Choroid plexus epithelial cell (primary cell): ENCODE results near the gene LCE5A.
A peak's percentile ranks its signal among the peaks of the same experiment; 100 is the strongest.
"Not testable (repeated sequence)": the region's sequence is repeated elsewhere in the genome, so short reads cannot be mapped to it uniquely, and the experiment has no call there.

Source experiments
- DNase-seq: peaks from one replicate; pipeline ENCODE4 v3.0.0-alpha.2; 2010; ENCODE audit warnings: low read depth
- H3K4me3 ChIP-seq: 2 replicates; pipeline ENCODE4 v1.5.1; 2011; ENCODE audit warnings: low read depth, mild to moderate bottlenecking, control low read depth, low read length, moderate library complexity
- TF ChIP-seq, protein P1 (sequence below): conservative IDR thresholded peaks from 2 replicates; pipeline ENCODE4 v1.5.1; 2011; ENCODE audit warnings: low read depth, mild to moderate bottlenecking, control low read depth, inconsistent platforms, low read length, moderate library complexity

LCE5A gene

DNA sequence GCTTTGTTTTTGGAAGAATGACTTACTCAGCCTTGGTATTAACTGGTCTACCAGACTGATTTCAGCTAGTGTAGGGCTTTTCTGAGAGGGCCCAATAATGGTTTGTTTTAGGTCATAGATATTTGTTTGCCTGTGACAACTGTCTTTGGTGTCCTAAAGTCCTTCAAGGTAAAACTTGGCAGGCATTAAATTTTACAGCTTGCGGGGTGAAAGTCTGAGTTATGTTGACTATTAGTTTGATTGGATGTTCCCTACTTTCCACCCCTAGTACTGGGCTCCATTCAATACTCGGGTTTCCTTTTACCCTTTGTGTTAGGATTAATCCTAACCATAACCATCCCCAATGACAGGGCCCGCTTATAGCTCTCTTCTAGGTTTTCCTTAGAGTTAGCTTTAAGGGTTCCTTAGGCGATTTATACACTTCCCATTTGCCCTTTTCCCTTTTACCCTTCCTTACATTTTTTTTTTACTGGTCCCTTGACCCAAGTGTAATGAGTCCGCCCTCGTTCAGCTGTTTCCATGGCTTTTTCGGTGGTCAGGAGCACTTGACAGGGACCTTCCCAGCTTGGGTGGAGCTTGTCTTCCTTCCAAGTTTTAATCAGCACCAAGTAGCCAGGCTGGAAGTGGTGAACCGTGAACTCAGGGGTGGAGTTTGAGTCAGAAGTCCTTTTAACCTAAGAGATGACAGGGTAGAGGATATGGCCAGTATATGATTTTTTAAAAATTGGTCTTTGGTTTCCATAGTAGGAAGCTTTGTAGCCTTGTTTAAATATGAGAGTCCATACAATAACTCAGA is 28.5 kb upstream of the LCE5A start:
- TF ChIP-seq, protein P1, sequence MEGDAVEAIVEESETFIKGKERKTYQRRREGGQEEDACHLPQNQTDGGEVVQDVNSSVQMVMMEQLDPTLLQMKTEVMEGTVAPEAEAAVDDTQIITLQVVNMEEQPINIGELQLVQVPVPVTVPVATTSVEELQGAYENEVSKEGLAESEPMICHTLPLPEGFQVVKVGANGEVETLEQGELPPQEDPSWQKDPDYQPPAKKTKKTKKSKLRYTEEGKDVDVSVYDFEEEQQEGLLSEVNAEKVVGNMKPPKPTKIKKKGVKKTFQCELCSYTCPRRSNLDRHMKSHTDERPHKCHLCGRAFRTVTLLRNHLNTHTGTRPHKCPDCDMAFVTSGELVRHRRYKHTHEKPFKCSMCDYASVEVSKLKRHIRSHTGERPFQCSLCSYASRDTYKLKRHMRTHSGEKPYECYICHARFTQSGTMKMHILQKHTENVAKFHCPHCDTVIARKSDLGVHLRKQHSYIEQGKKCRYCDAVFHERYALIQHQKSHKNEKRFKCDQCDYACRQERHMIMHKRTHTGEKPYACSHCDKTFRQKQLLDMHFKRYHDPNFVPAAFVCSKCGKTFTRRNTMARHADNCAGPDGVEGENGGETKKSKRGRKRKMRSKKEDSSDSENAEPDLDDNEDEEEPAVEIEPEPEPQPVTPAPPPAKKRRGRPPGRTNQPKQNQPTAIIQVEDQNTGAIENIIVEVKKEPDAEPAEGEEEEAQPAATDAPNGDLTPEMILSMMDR: no peak
- no peak overlapping the region for H3K4me3 ChIP-seq
- no peak for DNase-seq

DNA sequence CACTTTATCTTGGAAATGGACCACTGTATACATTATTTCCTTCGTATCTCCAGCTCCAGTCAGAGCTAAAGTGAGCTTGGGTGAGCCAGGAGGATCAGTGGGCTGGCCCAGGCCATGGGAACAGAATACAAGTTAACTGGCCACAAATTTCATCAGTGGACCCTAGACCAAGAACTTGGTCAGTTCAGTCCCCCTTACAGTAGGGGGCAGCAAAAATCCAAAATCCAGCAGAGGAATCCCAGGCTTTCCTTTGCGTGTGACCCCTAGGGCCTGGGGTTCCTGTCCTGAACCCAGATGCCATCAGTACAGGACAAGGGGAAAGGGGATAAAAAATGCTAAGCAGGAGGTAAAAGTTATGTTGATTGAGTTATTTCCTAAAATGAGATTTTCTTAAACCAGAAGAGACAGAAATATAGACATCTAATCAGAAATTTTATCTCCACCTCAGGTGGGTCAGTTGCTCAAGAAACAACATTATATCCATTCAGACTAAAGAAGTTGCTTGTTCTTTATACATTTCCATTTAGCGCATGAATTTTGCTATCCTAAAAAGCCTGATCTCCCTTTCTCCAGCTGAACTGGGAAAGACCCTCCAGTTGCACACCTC is 24.1 kb upstream of the LCE5A start:
- TF ChIP-seq, protein P1: peak; percentile 36
- DNase-seq: no peak
- no peak overlapping the region for H3K4me3 ChIP-seq

DNA sequence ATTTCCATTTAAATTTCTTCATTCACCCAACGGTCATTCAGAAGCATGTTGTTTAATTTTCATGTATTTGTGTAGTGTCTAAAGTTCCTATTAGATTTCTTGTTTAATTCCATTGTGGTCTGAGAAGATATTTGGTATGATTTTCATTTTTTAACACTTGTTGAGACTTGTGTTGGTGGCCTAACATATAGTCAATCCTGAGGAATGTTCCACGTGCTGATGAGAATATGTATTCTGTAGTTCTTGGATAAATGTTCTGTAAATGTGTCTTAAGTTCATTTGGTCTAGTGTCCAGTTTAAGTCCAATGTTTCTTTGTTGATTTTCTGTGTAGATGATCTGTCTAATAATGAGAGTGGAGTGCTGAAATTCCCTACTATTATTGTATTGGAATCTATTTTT is 22.7 kb upstream of the LCE5A start:
- no peak overlapping the region for H3K4me3 ChIP-seq
- DNase-seq: peak; percentile 1
- TF ChIP-seq, protein P1: no peak

DNA sequence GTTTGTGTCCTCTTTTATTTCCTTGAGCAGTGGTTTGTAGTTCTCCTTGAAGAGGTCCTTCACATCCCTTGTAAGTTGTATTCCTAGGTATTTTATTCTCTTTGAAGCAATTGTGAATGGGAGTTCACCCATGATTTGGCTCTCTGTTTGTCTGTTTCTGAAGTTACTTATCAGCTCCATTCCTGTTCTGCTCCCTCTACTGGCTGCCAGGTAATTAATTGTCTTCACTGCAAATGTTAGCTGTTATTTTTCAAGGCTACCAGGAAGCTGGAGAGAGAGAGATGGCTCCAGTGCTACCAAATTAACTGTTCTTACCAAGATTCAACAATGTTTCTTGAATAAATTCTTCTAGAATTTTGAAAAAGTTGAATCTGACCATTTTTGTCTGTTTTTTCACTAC is 19.1 kb upstream of the LCE5A start:
- H3K4me3 ChIP-seq: not testable (repeated sequence)
- peak; percentile 3 for DNase-seq
- TF ChIP-seq, protein P1: peak; percentile 8

DNA sequence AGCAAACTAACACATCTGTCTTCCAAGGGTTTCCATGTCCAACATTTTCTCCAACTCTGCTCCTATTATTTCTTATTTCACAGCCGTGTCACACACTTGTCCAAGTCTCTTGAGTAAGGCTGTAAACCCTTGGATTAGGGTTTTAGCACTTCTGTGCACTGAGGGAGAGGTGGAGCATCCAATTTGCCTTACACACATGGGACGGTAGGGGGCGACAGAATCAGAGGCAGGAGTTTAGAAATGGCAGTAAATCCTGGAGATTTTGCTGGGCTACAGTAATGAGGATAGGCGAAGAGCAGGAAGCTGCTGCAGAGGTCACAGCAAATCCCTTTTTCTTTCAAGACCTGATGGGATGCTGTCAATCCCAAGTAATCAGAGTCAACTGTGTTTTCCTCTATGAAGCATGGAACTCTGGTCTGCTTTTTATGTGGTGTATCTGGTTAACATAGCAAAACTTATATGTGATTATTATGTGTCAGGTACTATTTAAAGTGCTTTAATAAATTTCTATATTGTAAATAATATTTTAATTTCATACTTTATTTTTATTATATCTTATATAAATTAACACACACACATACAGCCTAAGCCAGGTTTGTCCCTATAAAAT is 15.4 kb upstream of the LCE5A start:
- TF ChIP-seq, protein P1: peak; percentile 45
- DNase-seq: peak; percentile 2

DNA sequence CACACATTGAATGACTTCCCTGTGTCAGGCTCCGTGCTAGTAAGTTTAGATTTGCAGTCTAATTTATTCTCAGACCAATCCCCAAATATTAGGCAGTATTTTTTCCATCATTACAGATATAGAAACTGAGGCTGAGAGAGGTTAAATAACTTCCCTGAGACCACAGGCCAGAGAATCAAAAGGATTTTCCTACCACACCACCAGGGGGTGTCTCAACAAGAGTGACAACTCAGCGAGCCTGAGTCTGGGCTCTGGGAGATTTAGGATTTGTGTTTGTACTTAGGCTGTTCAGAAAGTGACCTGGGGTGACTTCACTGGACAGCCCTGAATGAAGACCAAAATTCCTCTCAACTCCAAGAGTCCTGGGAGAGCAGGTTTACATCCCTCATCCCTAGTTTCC is 13.3 kb upstream of the LCE5A start:
- no peak overlapping the region for H3K4me3 ChIP-seq
- no peak for DNase-seq
- TF ChIP-seq, protein P1: no peak

More for the DNA sequence above, 15.4 kb upstream of the LCE5A start:
- H3K4me3 ChIP-seq: no peak overlapping the region
